ENCODE results near the gene PGM5. TPM values are rescaled to one million over a fixed set of nuclear protein-coding genes. Genes with fewer than 3 reads are reported as not detected.

The PGM5 gene
- total RNA-seq, 1 donor from 2014 or later, result not detected

GRCh38 chr9:68455451-68455850 is 99.0 kb downstream of the PGM5 start:
- Mint-ChIP-seq H3K27me3 (ENCODE audit: unreplicated experiment) (no peaks in the 10 kb centered on the region), H3K36me3 (ENCODE audit: unreplicated experiment) (no peaks in the 10 kb centered on the region), H3K9me3 (ENCODE audit: unreplicated experiment) (peaks cover 2% of the 10 kb centered on the region), H3K27ac (ENCODE audit: unreplicated experiment) (no peak overlapping the region), H3K4me1 (ENCODE audit: low read depth, unreplicated experiment) (no peaks in the 10 kb centered on the region), H3K4me3 (ENCODE audit: unreplicated experiment) (no peak overlapping the region)
- no peak for TF ChIP-seq CTCF (IDR thresholded peaks at IDR 0.05; ENCODE audit: partially characterized antibody, unreplicated experiment)
- DNase-seq, result no peak

- Mint-ChIP-seq H3K4me3 (ENCODE audit: unreplicated experiment) (no peak overlapping the region), H3K36me3 (ENCODE audit: unreplicated experiment) (no peaks in the 10 kb centered on the region), H3K9me3 (ENCODE audit: unreplicated experiment) (no peaks in the 10 kb centered on the region), H3K27ac (ENCODE audit: unreplicated experiment) (no peak overlapping the region), H3K27me3 (ENCODE audit: unreplicated experiment) (no peaks in the 10 kb centered on the region), H3K4me1 (ENCODE audit: low read depth, unreplicated experiment) (no peaks in the 10 kb centered on the region)
- DNase-seq, result no peak
- no peak for TF ChIP-seq CTCF (IDR thresholded peaks at IDR 0.05; ENCODE audit: partially characterized antibody, unreplicated experiment)
Measured at GRCh38 chr9:68457803-68458202, 101.4 kb downstream of the PGM5 start.

GRCh38 chr9:68458918-68459317 is 102.5 kb downstream of the PGM5 start:
- H3K27me3 Mint-ChIP-seq (ENCODE audit: unreplicated experiment), result no peaks in the 10 kb centered on the region
- H3K36me3 Mint-ChIP-seq (ENCODE audit: unreplicated experiment), result no peaks in the 10 kb centered on the region
- no peak overlapping the region for H3K4me3 Mint-ChIP-seq (ENCODE audit: unreplicated experiment)
- TF ChIP-seq CTCF (IDR thresholded peaks at IDR 0.05; ENCODE audit: partially characterized antibody, unreplicated experiment), result no peak
- DNase-seq, result no peak
- H3K27ac Mint-ChIP-seq (ENCODE audit: unreplicated experiment), result no peak overlapping the region
- H3K9me3 Mint-ChIP-seq (ENCODE audit: unreplicated experiment), result no peaks in the 10 kb centered on the region
- H3K4me1 Mint-ChIP-seq (ENCODE audit: low read depth, unreplicated experiment), result no peaks in the 10 kb centered on the region

GRCh38 chr9:68462105-68462775 is 105.8 kb downstream of the PGM5 start:
- TF ChIP-seq CTCF (IDR thresholded peaks at IDR 0.05; ENCODE audit: partially characterized antibody, unreplicated experiment), result no peak
- peaks cover 1% of the 10 kb centered on the region for H3K27me3 Mint-ChIP-seq (ENCODE audit: unreplicated experiment)
- H3K27ac Mint-ChIP-seq (ENCODE audit: unreplicated experiment), result no peak overlapping the region
- H3K9me3 Mint-ChIP-seq (ENCODE audit: unreplicated experiment), result no peaks in the 10 kb centered on the region
- no peak overlapping the region for H3K4me3 Mint-ChIP-seq (ENCODE audit: unreplicated experiment)
- H3K36me3 Mint-ChIP-seq (ENCODE audit: unreplicated experiment), result no peaks in the 10 kb centered on the region
- DNase-seq, result no peak
- no peaks in the 10 kb centered on the region for H3K4me1 Mint-ChIP-seq (ENCODE audit: low read depth, unreplicated experiment)

- no peak for DNase-seq
- H3K4me1 Mint-ChIP-seq (ENCODE audit: low read depth, unreplicated experiment), result no peaks in the 10 kb centered on the region
- peaks cover 1% of the 10 kb centered on the region for H3K27me3 Mint-ChIP-seq (ENCODE audit: unreplicated experiment)
- no peaks in the 10 kb centered on the region for H3K36me3 Mint-ChIP-seq (ENCODE audit: unreplicated experiment)
- no peak overlapping the region for H3K4me3 Mint-ChIP-seq (ENCODE audit: unreplicated experiment)
- TF ChIP-seq CTCF (IDR thresholded peaks at IDR 0.05; ENCODE audit: partially characterized antibody, unreplicated experiment), result no peak
- no peaks in the 10 kb centered on the region for H3K9me3 Mint-ChIP-seq (ENCODE audit: unreplicated experiment)
- no peak overlapping the region for H3K27ac Mint-ChIP-seq (ENCODE audit: unreplicated experiment)
Measured at GRCh38 chr9:68470067-68470466, 113.7 kb downstream of the PGM5 start.

Measured in glutamatergic neuron (in vitro differentiated cells).